Measurements from ENCODE around the gene PTAFR.

Gene PTAFR

GRCh38 chr1:28126212-28126611 is 50.3 kb downstream of the PTAFR start:
- in situ Hi-C loops (cut with HindIII; ENCODE audit: low sequenced_read_pairs): no loop called here

- in situ Hi-C loops (cut with HindIII; ENCODE audit: low sequenced_read_pairs): no loop called here
These were observed 53.0 kb downstream of the PTAFR start for GRCh38 chr1:28123461-28123961.

- in situ Hi-C loops (cut with HindIII; ENCODE audit: low sequenced_read_pairs): no loop called here
These were observed 54.3 kb downstream of the PTAFR start for GRCh38 chr1:28122183-28122582.

GRCh38 chr1:28119556-28119955 is 56.9 kb downstream of the PTAFR start:
- in situ Hi-C loops (cut with HindIII; ENCODE audit: low sequenced_read_pairs): no loop called here

GRCh38 chr1:28118640-28119307 is 57.7 kb downstream of the PTAFR start:
- in situ Hi-C loops (cut with HindIII; ENCODE audit: low sequenced_read_pairs): no loop called here

- in situ Hi-C loops (cut with HindIII; ENCODE audit: low sequenced_read_pairs): no loop called here
These were observed 61.2 kb downstream of the PTAFR start for GRCh38 chr1:28115267-28115666.

GRCh38 chr1:28114844-28115243 is 61.6 kb downstream of the PTAFR start:
- in situ Hi-C loops (cut with HindIII; ENCODE audit: low sequenced_read_pairs): no loop called here

- in situ Hi-C loops (cut with HindIII; ENCODE audit: low sequenced_read_pairs): no loop called here
These were observed 63.3 kb downstream of the PTAFR start for GRCh38 chr1:28113242-28113572.

- in situ Hi-C loops (cut with HindIII; ENCODE audit: low sequenced_read_pairs): no loop called here
These were observed 63.9 kb downstream of the PTAFR start for GRCh38 chr1:28112388-28113241.

- in situ Hi-C loops (cut with HindIII; ENCODE audit: low sequenced_read_pairs): no loop called here
These were observed 65.3 kb downstream of the PTAFR start for GRCh38 chr1:28111157-28111556.

GRCh38 chr1:28110555-28110954 is 65.9 kb downstream of the PTAFR start:
- in situ Hi-C loops (cut with HindIII; ENCODE audit: low sequenced_read_pairs): no loop called here

- in situ Hi-C loops (cut with HindIII; ENCODE audit: low sequenced_read_pairs): no loop called here
These were observed 66.9 kb downstream of the PTAFR start for GRCh38 chr1:28109639-28110038.

GRCh38 chr1:28108001-28108400 is 68.5 kb downstream of the PTAFR start:
- in situ Hi-C loops (cut with HindIII; ENCODE audit: low sequenced_read_pairs): no loop called here

GRCh38 chr1:28104866-28105467 is 71.5 kb downstream of the PTAFR start:
- in situ Hi-C loops (cut with HindIII; ENCODE audit: low sequenced_read_pairs): no loop called here

GRCh38 chr1:28102189-28102588 is 74.3 kb downstream of the PTAFR start:
- in situ Hi-C loops (cut with HindIII; ENCODE audit: low sequenced_read_pairs): no loop called here

- in situ Hi-C loops (cut with HindIII; ENCODE audit: low sequenced_read_pairs): no loop called here
These were observed 77.3 kb downstream of the PTAFR start for GRCh38 chr1:28099050-28099769.

Measured in DLD1 (cell line).